Brain microvascular endothelial cell (primary cell): ENCODE results near the gene SLC25A44.
A peak's percentile ranks its signal among the peaks of the same experiment; 100 is the strongest.

Experiments used
- DNase-seq: peaks from one replicate; pipeline ENCODE4 v3.0.0-alpha.2; 2020
- H3K27ac ChIP-seq: fragments of 250-450 bp; sonication (Bioruptor Pico); 2 replicates; pipeline ENCODE4 v1.5.1; 2020; ENCODE audit warnings: mild to moderate bottlenecking, moderate library complexity
- H3K27me3 ChIP-seq: fragments of 250-450 bp; sonication (Bioruptor Pico); replicated peaks from 2 replicates; pipeline ENCODE4 v1.5.1; 2020; ENCODE audit warnings: mild to moderate bottlenecking
- H3K36me3 ChIP-seq: fragments of 250-450 bp; sonication (Bioruptor Pico); replicated peaks from 2 replicates; pipeline ENCODE4 v1.5.1; 2020; ENCODE audit warnings: mild to moderate bottlenecking
- H3K4me3 ChIP-seq: 2 replicates; pipeline ENCODE4 v1.5.1; 2011; ENCODE audit warnings: low read depth, mild to moderate bottlenecking, control low read depth, low read length, moderate library complexity
- in situ Hi-C: cut with HindIII; loops from 2 replicates; pipeline ENCODE4 v1.10.0; 2017; ENCODE audit warnings: low sequenced_read_pairs, low pct_ligation_motif_present
- TF ChIP-seq, protein P1 (sequence below): IDR thresholded peaks from 2 replicates; pipeline ENCODE4 v1.5.1; 2011; ENCODE audit warnings: low read depth, mild to moderate bottlenecking, moderate library complexity, low read length, control low read depth, inconsistent platforms; ENCODE audit errors: missing control alignments

The SLC25A44 gene

DNA sequence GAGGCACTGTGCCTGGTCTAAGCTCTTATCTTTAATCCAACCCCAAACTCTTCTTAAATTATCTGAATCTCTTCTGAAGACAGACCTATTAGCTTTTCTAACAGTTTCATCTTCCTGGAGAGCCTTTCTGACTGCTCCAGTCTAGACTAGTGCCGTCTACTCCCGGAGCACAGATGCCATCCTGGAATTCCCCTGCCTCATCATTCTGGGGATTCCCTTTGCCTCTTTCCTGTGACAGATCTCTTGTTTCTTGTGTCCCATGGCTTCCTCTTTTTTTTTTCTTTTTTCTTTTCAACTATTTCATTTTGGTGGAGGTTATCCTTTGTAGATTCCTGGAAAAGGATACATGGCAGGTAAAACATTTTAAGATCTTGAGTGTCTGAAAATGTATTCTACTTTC is 28.8 kb upstream of the SLC25A44 start:
- no peak overlapping the region for H3K4me3 ChIP-seq

DNA sequence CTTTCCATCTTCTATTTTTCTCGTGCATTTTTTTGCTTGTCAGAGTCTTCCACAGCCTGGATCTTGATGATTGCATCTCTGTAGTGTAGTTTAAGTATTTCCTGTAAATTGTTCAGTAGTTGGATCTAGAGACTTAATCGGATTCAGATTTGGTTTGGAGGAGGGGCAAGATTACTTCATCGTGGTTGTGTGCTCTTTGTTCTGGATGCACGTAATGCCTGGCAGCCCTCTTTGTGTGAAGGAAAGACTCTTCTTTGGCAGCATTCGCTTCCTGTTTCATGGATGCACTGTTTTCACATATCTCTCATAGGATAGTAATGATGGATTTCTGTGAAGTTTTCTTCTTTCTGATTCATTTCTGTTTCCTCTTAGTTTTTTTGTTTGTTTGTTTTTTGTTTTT is 26.4 kb upstream of the SLC25A44 start:
- Histone ChIP-seq H3K27ac (no peak overlapping the region), H3K4me3 (no peak overlapping the region), H3K36me3 (no peaks in the 10 kb centered on the region), H3K27me3 (no peaks in the 10 kb centered on the region)
- in situ Hi-C loops = no loop called here
- TF ChIP-seq, protein P1, sequence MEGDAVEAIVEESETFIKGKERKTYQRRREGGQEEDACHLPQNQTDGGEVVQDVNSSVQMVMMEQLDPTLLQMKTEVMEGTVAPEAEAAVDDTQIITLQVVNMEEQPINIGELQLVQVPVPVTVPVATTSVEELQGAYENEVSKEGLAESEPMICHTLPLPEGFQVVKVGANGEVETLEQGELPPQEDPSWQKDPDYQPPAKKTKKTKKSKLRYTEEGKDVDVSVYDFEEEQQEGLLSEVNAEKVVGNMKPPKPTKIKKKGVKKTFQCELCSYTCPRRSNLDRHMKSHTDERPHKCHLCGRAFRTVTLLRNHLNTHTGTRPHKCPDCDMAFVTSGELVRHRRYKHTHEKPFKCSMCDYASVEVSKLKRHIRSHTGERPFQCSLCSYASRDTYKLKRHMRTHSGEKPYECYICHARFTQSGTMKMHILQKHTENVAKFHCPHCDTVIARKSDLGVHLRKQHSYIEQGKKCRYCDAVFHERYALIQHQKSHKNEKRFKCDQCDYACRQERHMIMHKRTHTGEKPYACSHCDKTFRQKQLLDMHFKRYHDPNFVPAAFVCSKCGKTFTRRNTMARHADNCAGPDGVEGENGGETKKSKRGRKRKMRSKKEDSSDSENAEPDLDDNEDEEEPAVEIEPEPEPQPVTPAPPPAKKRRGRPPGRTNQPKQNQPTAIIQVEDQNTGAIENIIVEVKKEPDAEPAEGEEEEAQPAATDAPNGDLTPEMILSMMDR = no peak
- DNase-seq = no peak

More for the DNA sequence above, 28.8 kb upstream of the SLC25A44 start:
- H3K27me3 ChIP-seq = no peaks in the 10 kb centered on the region
- no peaks in the 10 kb centered on the region for H3K36me3 ChIP-seq
- TF ChIP-seq, protein P1 = no peak
- in situ Hi-C loops = no loop called here
- no peak for DNase-seq
- H3K27ac ChIP-seq = no peak overlapping the region

DNA sequence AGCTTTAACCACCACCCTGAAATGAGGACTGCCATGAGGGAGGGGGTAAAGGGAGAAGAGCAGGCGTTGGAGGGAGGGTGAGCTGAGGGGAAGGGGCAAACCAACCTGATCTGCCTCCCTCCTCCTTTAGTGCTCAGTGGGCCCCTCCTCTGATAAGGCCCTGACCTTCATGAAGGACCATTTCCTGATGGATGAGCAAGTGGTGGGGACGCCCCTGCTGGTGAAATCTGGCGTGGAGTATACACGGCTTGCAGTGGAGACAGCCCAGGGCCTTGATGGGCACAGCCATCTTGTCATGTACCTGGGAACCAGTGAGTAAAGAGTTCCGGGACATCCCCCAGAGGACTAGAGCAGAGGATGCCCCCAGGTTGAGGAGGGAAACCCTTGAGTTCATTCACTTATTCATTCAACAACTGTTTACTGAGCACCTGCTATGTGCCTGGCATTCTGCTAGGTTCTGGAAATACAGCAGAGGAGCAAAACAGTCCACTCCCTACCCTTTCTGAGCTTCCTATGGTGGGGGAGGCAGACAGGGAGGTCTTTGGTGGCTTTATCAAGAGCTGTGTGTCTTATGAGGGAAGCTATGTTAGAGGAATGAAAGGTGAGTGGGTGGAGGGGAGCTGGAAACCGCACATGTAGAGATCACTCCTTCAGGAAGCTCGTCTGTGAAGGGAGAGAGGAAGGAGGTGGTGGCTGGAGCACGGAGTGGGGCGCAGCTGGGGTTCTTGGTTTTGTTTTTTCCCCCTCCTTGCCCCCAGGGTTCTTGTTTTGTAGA is 21.0 kb upstream of the SLC25A44 start:
- no peaks in the 10 kb centered on the region for H3K36me3 ChIP-seq
- in situ Hi-C loops = no loop called here
- H3K27me3 ChIP-seq = peaks cover 2% of the 10 kb centered on the region
- no peak overlapping the region for H3K27ac ChIP-seq
- no peak overlapping the region for H3K4me3 ChIP-seq
- DNase-seq = no peak
- TF ChIP-seq, protein P1 = peak; percentile 39

DNA sequence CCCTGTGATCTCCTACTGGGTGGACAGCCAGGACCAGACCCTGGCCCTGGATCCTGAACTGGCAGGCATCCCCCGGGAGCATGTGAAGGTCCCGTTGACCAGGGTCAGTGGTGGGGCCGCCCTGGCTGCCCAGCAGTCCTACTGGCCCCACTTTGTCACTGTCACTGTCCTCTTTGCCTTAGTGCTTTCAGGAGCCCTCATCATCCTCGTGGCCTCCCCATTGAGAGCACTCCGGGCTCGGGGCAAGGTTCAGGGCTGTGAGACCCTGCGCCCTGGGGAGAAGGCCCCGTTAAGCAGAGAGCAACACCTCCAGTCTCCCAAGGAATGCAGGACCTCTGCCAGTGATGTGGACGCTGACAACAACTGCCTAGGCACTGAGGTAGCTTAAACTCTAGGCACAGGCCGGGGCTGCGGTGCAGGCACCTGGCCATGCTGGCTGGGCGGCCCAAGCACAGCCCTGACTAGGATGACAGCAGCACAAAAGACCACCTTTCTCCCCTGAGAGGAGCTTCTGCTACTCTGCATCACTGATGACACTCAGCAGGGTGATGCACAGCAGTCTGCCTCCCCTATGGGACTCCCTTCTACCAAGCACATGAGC is 17.2 kb upstream of the SLC25A44 start:
- H3K36me3 ChIP-seq = no peaks in the 10 kb centered on the region
- H3K4me3 ChIP-seq = no peak overlapping the region
- peaks cover 2% of the 10 kb centered on the region for H3K27me3 ChIP-seq
- TF ChIP-seq, protein P1 = no peak
- in situ Hi-C loops = no loop called here
- no peak overlapping the region for H3K27ac ChIP-seq
- no peak for DNase-seq

DNA sequence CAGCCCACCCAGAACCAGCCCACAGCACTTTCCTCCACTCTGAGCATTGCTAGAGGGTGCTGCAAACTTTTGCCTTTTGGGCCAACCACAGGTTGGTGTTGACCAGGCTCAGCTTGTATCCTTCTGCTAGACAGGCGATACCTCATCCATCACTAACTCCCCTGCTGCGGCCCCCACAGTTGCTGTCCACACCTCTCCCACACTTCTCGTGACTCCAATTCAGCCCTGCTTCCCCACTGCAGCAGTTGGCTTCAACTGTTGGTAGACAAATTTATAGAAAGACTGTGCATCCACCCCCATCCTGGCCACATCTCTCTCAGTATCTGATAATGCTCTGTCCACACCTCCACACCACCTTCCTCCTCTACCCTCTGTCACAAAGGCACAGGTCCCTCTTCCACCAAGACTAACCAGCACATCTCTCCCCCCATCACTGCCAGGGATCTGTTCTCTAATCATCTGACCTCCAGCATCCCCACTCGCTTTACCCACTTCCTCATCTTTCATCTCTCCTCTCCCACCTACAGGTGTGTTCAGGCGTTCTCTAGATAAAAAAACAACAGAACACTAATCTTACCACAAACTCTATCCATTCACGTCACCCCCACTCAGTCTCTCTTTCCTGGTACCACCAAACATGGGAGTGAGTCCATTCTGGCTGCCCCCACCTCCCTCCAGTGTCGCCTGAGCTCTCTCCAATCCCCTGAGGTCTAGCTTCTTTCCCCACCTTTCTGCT is 15.8 kb upstream of the SLC25A44 start:
- in situ Hi-C loops = no loop called here
- Histone ChIP-seq H3K36me3 (no peaks in the 10 kb centered on the region), H3K27ac (no peak overlapping the region), H3K4me3 (no peak overlapping the region), H3K27me3 (peaks cover 2% of the 10 kb centered on the region)
- no peak for DNase-seq
- TF ChIP-seq, protein P1 = no peak
